ENCODE measurements around the gene PHKG1.
"Not testable (repeated sequence)": the region's sequence is repeated elsewhere in the genome, so short reads cannot be mapped to it uniquely, and the experiment has no call there.

Gene PHKG1

GRCh38 chr7:56033671-56034432 is 58.9 kb downstream of the PHKG1 start:
- DNase-seq = peak; percentile 54 to 58

DNA sequence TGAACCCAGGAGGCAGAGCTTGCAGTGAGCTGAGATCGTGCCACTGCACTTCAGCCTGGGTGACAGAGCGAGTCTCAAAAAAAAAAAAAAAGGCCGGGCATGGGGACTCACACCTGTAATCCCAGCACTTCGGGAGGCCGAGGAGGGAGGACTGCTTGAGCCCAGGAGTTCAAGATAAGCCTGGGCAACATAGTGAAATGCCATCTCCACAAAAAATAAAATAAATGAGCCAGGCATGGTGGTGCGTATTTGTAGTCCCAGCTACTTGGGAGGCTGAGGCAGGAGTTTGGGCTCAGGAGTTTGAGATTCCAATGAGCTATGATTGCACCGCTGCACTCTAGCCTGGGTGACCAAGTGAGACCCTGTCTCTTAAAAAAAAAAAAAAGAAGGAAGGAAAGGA is 60.2 kb downstream of the PHKG1 start:
- DNase-seq = not testable (repeated sequence)

DNA sequence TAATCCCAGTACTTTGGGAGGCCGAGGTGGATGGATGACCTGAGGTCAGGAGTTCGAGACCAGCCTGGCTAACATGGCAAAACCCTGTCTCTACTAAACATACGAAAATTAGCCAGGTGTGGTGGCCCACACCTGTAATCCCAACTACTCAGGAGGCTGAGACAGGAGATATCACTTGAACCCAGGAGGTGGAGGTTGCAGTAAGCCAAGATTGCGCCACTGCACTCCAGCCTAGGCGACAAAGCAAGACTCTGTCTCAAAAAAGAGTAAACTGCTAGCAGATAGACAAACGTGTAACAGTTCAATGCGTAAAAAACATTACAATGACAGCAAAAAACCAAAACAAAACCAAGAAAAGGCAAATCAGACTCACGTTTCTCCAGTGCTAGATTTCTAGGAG is 61.2 kb downstream of the PHKG1 start:
- not testable (repeated sequence) for DNase-seq

GRCh38 chr7:56030340-56030739 is 62.4 kb downstream of the PHKG1 start:
- no peak for DNase-seq

Measured in inflammatory macrophage treated with lipopolysaccharide for 1 hour (primary cell).